LNCAP (cell line): ENCODE data around the gene STARD5.

Experiments used
- CTCF ChIP-seq: fragments of 450-650 bp; IDR thresholded peaks from 2 replicates; pipeline ENCODE4 v1.5.1; 2017; ENCODE audit warnings: mild to moderate bottlenecking

The STARD5 gene

GRCh38 chr15:81295486-81296121, 28.3 kb downstream of the STARD5 start:
- TF ChIP-seq CTCF: no peak

- TF ChIP-seq CTCF: no peak
Observed at GRCh38 chr15:81294516-81294880, 29.4 kb downstream of the STARD5 start.

- no peak for TF ChIP-seq CTCF
Observed at GRCh38 chr15:81293728-81294515, 30.0 kb downstream of the STARD5 start.

- TF ChIP-seq CTCF: no peak
Observed at GRCh38 chr15:81292523-81293001, 31.4 kb downstream of the STARD5 start.

- TF ChIP-seq CTCF: no peak
Observed at GRCh38 chr15:81291916-81292522, 31.9 kb downstream of the STARD5 start.

- TF ChIP-seq CTCF: no peak
Observed at GRCh38 chr15:81289910-81290309, 34.0 kb downstream of the STARD5 start.

GRCh38 chr15:81288616-81289015, 35.3 kb downstream of the STARD5 start:
- TF ChIP-seq CTCF: no peak
